Fibroblast of lung (primary cell): ENCODE data around the gene FARP1. TPM values are rescaled to one million over a fixed set of nuclear protein-coding genes. Genes with fewer than 3 reads are reported as not detected.

Experiments
- DNase-seq, 2 donors: peaks; one replicate each; pipeline versions ENCODE4 v3.0.0 to v3.0.0-alpha.2; 2010; ENCODE audit warnings: low read depth in 2 of 2
- H2AFZ ChIP-seq: 2 replicates; pipeline ENCODE4 v1.5.1; 2012; ENCODE audit warnings: low read length, control low read depth, inconsistent platforms
- H3K27ac ChIP-seq: 2 replicates; pipeline ENCODE4 v1.5.1; 2011; ENCODE audit warnings: low read length, control low read depth; ENCODE audit not compliant: insufficient read depth
- H3K27me3 ChIP-seq: 2 replicates; pipeline ENCODE4 v1.5.1; 2011; ENCODE audit warnings: mild to moderate bottlenecking, low read length; ENCODE audit not compliant: control insufficient read depth, insufficient read depth
- H3K36me3 ChIP-seq: 2 replicates; pipeline ENCODE4 v1.5.1; 2011; ENCODE audit warnings: low read length; ENCODE audit not compliant: control insufficient read depth, insufficient read depth
- H3K4me1 ChIP-seq: 2 replicates; pipeline ENCODE4 v1.5.1; 2011; ENCODE audit warnings: low read length; ENCODE audit not compliant: control insufficient read depth, insufficient read depth; ENCODE audit errors: extremely low read depth
- H3K4me2 ChIP-seq: 2 replicates; pipeline ENCODE4 v1.5.1; 2011; ENCODE audit warnings: low read length, control low read depth; ENCODE audit not compliant: insufficient read depth; ENCODE audit errors: extremely low read depth
- H3K4me3 ChIP-seq, 4 experiments: fragments of 200-600 bp in 1 of 4; sonication (generic) in 1 of 4; replicated peaks in 1 of 4; 2 replicates each; pipeline ENCODE4 v1.5.1; 2011 to 2016; ENCODE audit warnings: low read length in 4 of 4, low read depth in 3 of 4, mild to moderate bottlenecking in 3 of 4, control low read depth in 2 of 4, inconsistent platforms in 1 of 4, mixed read lengths in 1 of 4; ENCODE audit not compliant: insufficient read depth in 1 of 4; ENCODE audit errors: control extremely low read depth in 1 of 4
- H3K79me2 ChIP-seq: 2 replicates; pipeline ENCODE4 v1.5.1; 2012; ENCODE audit warnings: mild to moderate bottlenecking, low read length, inconsistent platforms; ENCODE audit not compliant: control insufficient read depth, insufficient read depth
- H3K9ac ChIP-seq: 2 replicates; pipeline ENCODE4 v1.5.1; 2011; ENCODE audit warnings: mild to moderate bottlenecking, low read length, control low read depth; ENCODE audit not compliant: insufficient read depth
- H3K9me3 ChIP-seq: 2 replicates; pipeline ENCODE4 v1.5.1; 2012; ENCODE audit warnings: low read depth, low read length; ENCODE audit not compliant: control insufficient read depth, insufficient read depth
- H4K20me1 ChIP-seq: 2 replicates; pipeline ENCODE4 v1.5.1; 2011; ENCODE audit warnings: low read length; ENCODE audit not compliant: control insufficient read depth, insufficient read depth; ENCODE audit errors: extremely low read depth
- EZH2 ChIP-seq: IDR thresholded peaks from 2 replicates; pipeline ENCODE4 v1.5.1; 2012; ENCODE audit warnings: low read length, control low read depth, mild to moderate bottlenecking; ENCODE audit errors: missing control alignments
- polyA plus RNA-seq, 2 donors: library from polyadenylated mRNA; depleted of rRNA in 1 of 2; stranded (reverse) in 1 of 2; unstranded in 1 of 2; fragments of >200 nt; gene quantifications; 2 replicates each; pipeline ENCODE4 v1.2.1, GENCODE V29; 2011 to 2012; ENCODE audit warnings: missing spikeins in 1 of 2
- total RNA-seq: library from RNA; depleted of rRNA; stranded (reverse); fragments of >200 nt; gene quantifications from 2 replicates; pipeline ENCODE4 v1.2.1, GENCODE V29; 2014
- TF ChIP-seq, protein P1 (sequence below), 2 donors: IDR thresholded peaks in 1 of 2; conservative IDR thresholded peaks in 1 of 2; 1 replicate in 1 of 2; 2 replicates in 1 of 2; pipeline ENCODE4 v1.5.1; 2011 to 2012; ENCODE audit warnings: low read length in 2 of 2, control low read depth in 1 of 2, inconsistent platforms in 1 of 2, low read depth in 1 of 2, mild to moderate bottlenecking in 1 of 2

FARP1 gene
- total and polyA plus RNA-seq, 2 donors (not counting 1 experiment from before 2014, with no cell fraction given), result 50.9 to 199 TPM

DNA sequence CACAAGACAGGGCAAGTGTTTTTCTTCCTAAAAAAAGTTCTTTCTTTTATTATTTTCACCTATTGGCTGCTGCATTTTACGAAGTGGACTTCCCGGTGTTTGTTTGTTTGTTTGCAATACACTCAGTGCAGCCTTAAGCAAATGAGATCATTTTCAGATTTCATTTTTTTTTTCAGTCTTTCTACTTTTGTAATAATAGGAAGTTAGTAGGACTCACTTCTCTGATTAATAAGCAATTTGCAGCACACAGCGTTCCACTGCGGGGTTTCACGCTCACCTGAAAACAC lies 305.7 kb downstream of the FARP1 start:
- no peak overlapping the region for H2AFZ ChIP-seq
- H3K4me1 ChIP-seq, result peaks cover 8% of the 10 kb centered on the region
- no peak overlapping the region for H3K27ac ChIP-seq
- H4K20me1 ChIP-seq, result no peaks in the 10 kb centered on the region
- no peaks in the 10 kb centered on the region for H3K9me3 ChIP-seq
- H3K36me3 ChIP-seq, result peaks cover 22% of the 10 kb centered on the region
- no peaks in the 10 kb centered on the region for H3K27me3 ChIP-seq
- no peak overlapping the region for H3K4me2 ChIP-seq
- DNase-seq, result no peak
- H3K79me2 ChIP-seq, result peaks cover 3% of the 10 kb centered on the region
- TF ChIP-seq, protein P1, sequence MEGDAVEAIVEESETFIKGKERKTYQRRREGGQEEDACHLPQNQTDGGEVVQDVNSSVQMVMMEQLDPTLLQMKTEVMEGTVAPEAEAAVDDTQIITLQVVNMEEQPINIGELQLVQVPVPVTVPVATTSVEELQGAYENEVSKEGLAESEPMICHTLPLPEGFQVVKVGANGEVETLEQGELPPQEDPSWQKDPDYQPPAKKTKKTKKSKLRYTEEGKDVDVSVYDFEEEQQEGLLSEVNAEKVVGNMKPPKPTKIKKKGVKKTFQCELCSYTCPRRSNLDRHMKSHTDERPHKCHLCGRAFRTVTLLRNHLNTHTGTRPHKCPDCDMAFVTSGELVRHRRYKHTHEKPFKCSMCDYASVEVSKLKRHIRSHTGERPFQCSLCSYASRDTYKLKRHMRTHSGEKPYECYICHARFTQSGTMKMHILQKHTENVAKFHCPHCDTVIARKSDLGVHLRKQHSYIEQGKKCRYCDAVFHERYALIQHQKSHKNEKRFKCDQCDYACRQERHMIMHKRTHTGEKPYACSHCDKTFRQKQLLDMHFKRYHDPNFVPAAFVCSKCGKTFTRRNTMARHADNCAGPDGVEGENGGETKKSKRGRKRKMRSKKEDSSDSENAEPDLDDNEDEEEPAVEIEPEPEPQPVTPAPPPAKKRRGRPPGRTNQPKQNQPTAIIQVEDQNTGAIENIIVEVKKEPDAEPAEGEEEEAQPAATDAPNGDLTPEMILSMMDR (conservative IDR thresholded peaks at IDR 0.05 in 1 of 2, IDR thresholded peaks at IDR 0.05 in 1 of 2; ENCODE audit: low read depth in 1 of 2, low read length in 2 of 2), result no peak
- no peak for TF ChIP-seq EZH2
- H3K9ac ChIP-seq, result no peak overlapping the region
- no peak overlapping the region for H3K4me3 ChIP-seq

DNA sequence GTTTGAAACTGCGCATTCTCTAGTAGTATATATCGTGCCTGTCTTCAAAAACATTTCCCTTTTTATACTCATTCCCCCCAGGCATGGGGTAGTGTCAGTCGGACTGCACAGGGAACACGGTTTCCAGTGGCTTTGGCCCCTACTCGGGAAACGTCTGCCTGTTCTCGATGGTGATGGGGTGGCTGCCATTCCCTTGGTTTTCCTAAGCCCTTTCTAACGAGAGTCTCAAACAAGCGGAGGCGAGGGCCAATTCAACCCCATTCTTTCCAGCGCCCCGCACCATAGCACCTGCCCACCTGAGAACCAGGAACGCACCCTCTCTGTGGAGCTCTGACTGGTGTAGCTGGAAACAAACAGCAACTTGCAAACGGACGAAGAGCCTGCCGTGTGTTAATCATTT lies 306.4 kb downstream of the FARP1 start:
- no peak overlapping the region for H3K27ac ChIP-seq
- H3K9me3 ChIP-seq, result no peaks in the 10 kb centered on the region
- no peak overlapping the region for H3K4me3 ChIP-seq
- H3K36me3 ChIP-seq, result peaks cover 21% of the 10 kb centered on the region
- TF ChIP-seq, protein P1 (conservative IDR thresholded peaks at IDR 0.05 in 1 of 2, IDR thresholded peaks at IDR 0.05 in 1 of 2; ENCODE audit: low read depth in 1 of 2, low read length in 2 of 2), result no peak
- no peak for TF ChIP-seq EZH2
- H3K4me2 ChIP-seq, result no peak overlapping the region
- no peak overlapping the region for H3K9ac ChIP-seq
- peaks cover 3% of the 10 kb centered on the region for H3K79me2 ChIP-seq
- H2AFZ ChIP-seq, result no peak overlapping the region
- no peaks in the 10 kb centered on the region for H3K27me3 ChIP-seq
- DNase-seq, result no peak
- peaks cover 6% of the 10 kb centered on the region for H3K4me1 ChIP-seq
- no peaks in the 10 kb centered on the region for H4K20me1 ChIP-seq

DNA sequence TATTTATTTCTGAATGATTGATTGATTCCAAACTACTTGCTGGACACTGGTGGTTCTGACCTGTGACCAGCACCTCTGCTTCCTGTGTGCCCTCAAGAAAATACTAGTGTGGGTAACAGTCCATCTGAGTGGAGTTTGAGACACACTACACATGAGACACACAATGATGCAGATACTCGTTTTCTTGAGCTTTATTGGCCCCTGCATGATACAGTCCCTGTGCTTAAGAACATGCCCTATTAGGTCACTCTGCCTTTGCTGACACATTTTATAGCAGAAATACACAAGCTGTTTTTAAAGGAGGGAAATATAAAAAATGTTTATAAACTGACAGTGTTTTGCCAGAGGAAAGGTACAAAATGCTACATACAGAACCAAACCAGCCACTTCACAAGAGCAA lies 307.1 kb downstream of the FARP1 start:
- no peak overlapping the region for H3K9ac ChIP-seq
- H2AFZ ChIP-seq, result no peak overlapping the region
- H4K20me1 ChIP-seq, result no peaks in the 10 kb centered on the region
- H3K4me1 ChIP-seq, result peaks cover 11% of the 10 kb centered on the region
- H3K27ac ChIP-seq, result no peak overlapping the region
- no peaks in the 10 kb centered on the region for H3K9me3 ChIP-seq
- no peak overlapping the region for H3K4me3 ChIP-seq
- peaks cover 19% of the 10 kb centered on the region for H3K36me3 ChIP-seq
- no peak overlapping the region for H3K4me2 ChIP-seq
- peak in 1 of 2 donors; percentile 36 for DNase-seq
- TF ChIP-seq, protein P1 (conservative IDR thresholded peaks at IDR 0.05 in 1 of 2, IDR thresholded peaks at IDR 0.05 in 1 of 2; ENCODE audit: low read depth in 1 of 2, low read length in 2 of 2), result no peak
- TF ChIP-seq EZH2, result no peak
- peaks cover 3% of the 10 kb centered on the region for H3K79me2 ChIP-seq
- H3K27me3 ChIP-seq, result no peaks in the 10 kb centered on the region
